Adrenal gland (tissue), 12 donors: ENCODE data around the gene SOCS3. TPM values are rescaled to one million over a fixed set of nuclear protein-coding genes. Genes with fewer than 3 reads are reported as not detected.

Experiments used
- DNase-seq, 7 donors: peaks; one replicate each; pipeline ENCODE4 v3.0.0-alpha.2; 2019 to 2020
- H3K27ac ChIP-seq, 5 donors: fragments of 200-600 bp; sonication (generic) in 4 of 5; 1 replicate in 3 of 5; 2 replicates in 2 of 5; pipeline versions ENCODE4 v1.5.1 to v1.8.0; 2016 to 2020; ENCODE audit warnings: mild to moderate bottlenecking in 1 of 5
- H3K27me3 ChIP-seq: fragments of 200-600 bp; 2 replicates; pipeline ENCODE4 v1.8.0; 2021
- H3K36me3 ChIP-seq, 2 donors: fragments of 200-600 bp; replicated peaks in 1 of 2; 1 replicate in 1 of 2; 2 replicates in 1 of 2; pipeline versions ENCODE4 v1.5.1 to v1.8.0; 2018 to 2022
- H3K4me1 ChIP-seq, 2 donors: fragments of 200-600 bp; replicated peaks in 1 of 2; 1 replicate in 1 of 2; 2 replicates in 1 of 2; pipeline versions ENCODE4 v1.5.1 to v1.8.0; 2018 to 2021
- H3K4me3 ChIP-seq, 4 donors: fragments of 200-600 bp; sonication (generic) in 3 of 4; one replicate each; pipeline ENCODE4 v1.5.1; 2016 to 2018
- H3K9me3 ChIP-seq, 3 donors: fragments of 200-600 bp; sonication (generic) in 1 of 3; replicated peaks in 1 of 3; 1 replicate in 2 of 3; 2 replicates in 1 of 3; pipeline versions ENCODE4 v1.5.1 to v1.8.0; 2016 to 2021
- POLR2A ChIP-seq, 2 donors: fragments of 450-650 bp; IDR thresholded peaks; one replicate each; pipeline ENCODE4 v1.6.1; 2017; ENCODE audit warnings: antibody characterized with exemption in 2 of 2, mild to moderate bottlenecking in 2 of 2, moderate library complexity in 1 of 2
- WGBS, 4 donors: extraction: QIAGEN DNeasy Blood & Tissue Kit in 2 of 4; methylation state at CpG; one replicate each; pipeline versions ENCODE4 v1.1.5 to v1.1.7; 2013 to 2017; 5-methylcytosine and 5-hydroxymethylcytosine counted together
- intact Hi-C, 2 donors: fragments of 100-400 bp; cut with DNase I; formaldehyde crosslinking; loops; one replicate each; pipeline versions ENCODE4 v1.14.1 to v1.15.0; 2022 to 2023
- polyA plus RNA-seq, 3 donors: library from polyadenylated mRNA; stranded (reverse); fragments of 200-250 nt in 2 of 3; fragments of 350-450 nt in 1 of 3; fragmentation: Illumina TruSeq in 1 of 3; extraction: RNeasy Lipid Tissue Mini Kit (QIAGEN cat#74804) in 1 of 3; gene quantifications; one replicate each; pipeline ENCODE4 v1.2.3, GENCODE V29; 2013 to 2014
- total RNA-seq, 9 donors: library from RNA; depleted of rRNA in 4 of 9; stranded (reverse); fragments of >200 nt in 4 of 9; fragments of 120-200 nt in 1 of 9; fragmentation: NEBNext Ultra II Directional in 1 of 9; extraction: Animal tissue kit (Norgen Biotek cat#: 25700) in 1 of 9; gene quantifications; one replicate each; pipeline versions ENCODE4 v1.1.0 to v1.2.4, GENCODE V29; 2013 to 2023
- TF ChIP-seq, protein P1 (sequence below), 6 experiments: fragments of 450-650 bp in 4 of 6; fragments of 200-600 bp in 2 of 6; sonication (generic) in 1 of 6; IDR thresholded peaks; 1 replicate in 5 of 6; 2 replicates in 1 of 6; pipeline versions ENCODE4 v1.5.1 to v1.8.0; 2016 to 2021; ENCODE audit warnings: antibody characterized with exemption in 6 of 6, mild to moderate bottlenecking in 2 of 6, moderate library complexity in 1 of 6
- donor health status: healthy with polysubstance abuse.
- donor health status: Bipolar disorder and iron deficiency.
- donor health status: DM: yes; HTN: yes; CAD: no.
- donor health status: DM: no; HTN: no; CAD: no.
- donor health status: DM: no; HTN: no; CAD: no.
- donor health status: DM: yes; HTN: yes; CAD: no.

Gene SOCS3
- total and polyA plus RNA-seq, 12 donors, result 2.4 to 114 (median 39.8) TPM

- H3K9me3 ChIP-seq, result no peaks in the 10 kb centered on the region
- no peak for TF ChIP-seq POLR2A (IDR thresholded peaks at IDR 0.05)
- no peaks in the 10 kb centered on the region for H3K27me3 ChIP-seq
- DNase-seq, result no peak
- intact Hi-C loops, result no loop called here
- peaks cover 0 to 22% of the 10 kb centered on the region in 2 donors for H3K36me3 ChIP-seq
- peak overlapping the region in 4 of 5 donors; percentile 49 to 98 (median 76) for H3K27ac ChIP-seq
- peaks cover 20 to 69% of the 10 kb centered on the region in 2 donors for H3K4me1 ChIP-seq
- WGBS, 4 donors, result 90 to 94% (median 93%) methylated on average over 8 of the region's 8 CpGs
- H3K4me3 ChIP-seq, result peak overlapping the region in 1 of 4 donors; percentile 50
These were observed 6.0 kb downstream of the SOCS3 start for GRCh38 chr17:78353834-78354233.

- peak in 1 of 2 donors; percentile 23 for TF ChIP-seq POLR2A (IDR thresholded peaks at IDR 0.05)
- TF ChIP-seq, protein P1, sequence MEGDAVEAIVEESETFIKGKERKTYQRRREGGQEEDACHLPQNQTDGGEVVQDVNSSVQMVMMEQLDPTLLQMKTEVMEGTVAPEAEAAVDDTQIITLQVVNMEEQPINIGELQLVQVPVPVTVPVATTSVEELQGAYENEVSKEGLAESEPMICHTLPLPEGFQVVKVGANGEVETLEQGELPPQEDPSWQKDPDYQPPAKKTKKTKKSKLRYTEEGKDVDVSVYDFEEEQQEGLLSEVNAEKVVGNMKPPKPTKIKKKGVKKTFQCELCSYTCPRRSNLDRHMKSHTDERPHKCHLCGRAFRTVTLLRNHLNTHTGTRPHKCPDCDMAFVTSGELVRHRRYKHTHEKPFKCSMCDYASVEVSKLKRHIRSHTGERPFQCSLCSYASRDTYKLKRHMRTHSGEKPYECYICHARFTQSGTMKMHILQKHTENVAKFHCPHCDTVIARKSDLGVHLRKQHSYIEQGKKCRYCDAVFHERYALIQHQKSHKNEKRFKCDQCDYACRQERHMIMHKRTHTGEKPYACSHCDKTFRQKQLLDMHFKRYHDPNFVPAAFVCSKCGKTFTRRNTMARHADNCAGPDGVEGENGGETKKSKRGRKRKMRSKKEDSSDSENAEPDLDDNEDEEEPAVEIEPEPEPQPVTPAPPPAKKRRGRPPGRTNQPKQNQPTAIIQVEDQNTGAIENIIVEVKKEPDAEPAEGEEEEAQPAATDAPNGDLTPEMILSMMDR (IDR thresholded peaks at IDR 0.05), result peak in 2 of 6 experiments; percentile 6 to 9
- intact Hi-C loops, result no loop called here
- Histone ChIP-seq H3K27me3 (no peaks in the 10 kb centered on the region), H3K4me1 (peaks cover 20 to 47% of the 10 kb centered on the region in 2 donors), H3K27ac (peak overlapping the region; percentile 5 to 98 (median 60)), H3K36me3 (no peaks in the 10 kb centered on the region), H3K9me3 (no peaks in the 10 kb centered on the region), H3K4me3 (no peak overlapping the region)
- peak; percentile 82 to 99 (median 96) for DNase-seq
- 35 to 51% (median 45%) methylated on average over 2 to 16 of the region's 16 CpGs for WGBS, 4 donors
These were observed 8.3 kb downstream of the SOCS3 start for GRCh38 chr17:78351449-78352006.

DNA sequence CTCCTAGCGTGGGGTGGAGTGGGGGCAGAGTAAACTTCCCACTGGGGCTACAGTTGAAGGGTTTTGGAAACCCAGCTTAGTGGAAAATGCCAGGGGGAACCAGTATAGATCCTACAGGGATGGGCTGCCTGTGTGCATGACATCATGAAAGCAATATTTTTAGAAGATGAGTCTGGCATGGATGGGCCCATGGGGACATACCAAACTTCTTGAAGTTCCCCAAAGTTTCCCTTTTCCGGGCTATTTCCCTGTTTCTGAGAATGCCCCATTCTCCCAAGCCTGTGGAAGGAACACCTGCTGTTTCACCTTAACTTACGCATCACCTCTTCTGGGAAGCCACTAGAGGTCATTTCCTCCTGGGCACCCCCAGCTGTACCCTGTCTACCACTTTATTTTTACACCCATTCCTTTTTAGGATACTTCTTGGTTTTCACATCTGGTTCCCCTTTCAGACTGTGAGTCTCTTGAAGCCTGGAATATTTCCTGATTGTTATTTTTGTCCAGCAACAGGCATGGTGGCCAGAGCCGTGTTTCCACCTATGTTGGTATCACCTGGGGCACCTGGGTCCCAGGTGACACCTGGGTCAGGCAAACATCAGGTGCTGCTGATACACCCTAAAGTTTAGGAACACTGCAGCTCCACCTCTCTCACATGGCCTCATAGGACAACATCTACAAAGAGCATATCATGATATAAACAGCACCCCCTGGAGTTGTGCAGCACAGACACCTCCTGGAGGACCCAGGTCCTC lies 9.8 kb downstream of the SOCS3 start:
- Histone ChIP-seq H3K4me1 (peaks cover 16 to 37% of the 10 kb centered on the region in 2 donors), H3K36me3 (no peaks in the 10 kb centered on the region), H3K27ac (peak overlapping the region in 1 of 5 donors; percentile 25), H3K4me3 (no peak overlapping the region), H3K27me3 (no peaks in the 10 kb centered on the region), H3K9me3 (no peaks in the 10 kb centered on the region)
- TF ChIP-seq, protein P1 (IDR thresholded peaks at IDR 0.05), result no peak
- TF ChIP-seq POLR2A (IDR thresholded peaks at IDR 0.05), result no peak
- 68 to 80% (median 72%) methylated on average over 4 of the region's 4 CpGs for WGBS, 4 donors
- DNase-seq, result no peak
- intact Hi-C loops, result no loop called here

DNA sequence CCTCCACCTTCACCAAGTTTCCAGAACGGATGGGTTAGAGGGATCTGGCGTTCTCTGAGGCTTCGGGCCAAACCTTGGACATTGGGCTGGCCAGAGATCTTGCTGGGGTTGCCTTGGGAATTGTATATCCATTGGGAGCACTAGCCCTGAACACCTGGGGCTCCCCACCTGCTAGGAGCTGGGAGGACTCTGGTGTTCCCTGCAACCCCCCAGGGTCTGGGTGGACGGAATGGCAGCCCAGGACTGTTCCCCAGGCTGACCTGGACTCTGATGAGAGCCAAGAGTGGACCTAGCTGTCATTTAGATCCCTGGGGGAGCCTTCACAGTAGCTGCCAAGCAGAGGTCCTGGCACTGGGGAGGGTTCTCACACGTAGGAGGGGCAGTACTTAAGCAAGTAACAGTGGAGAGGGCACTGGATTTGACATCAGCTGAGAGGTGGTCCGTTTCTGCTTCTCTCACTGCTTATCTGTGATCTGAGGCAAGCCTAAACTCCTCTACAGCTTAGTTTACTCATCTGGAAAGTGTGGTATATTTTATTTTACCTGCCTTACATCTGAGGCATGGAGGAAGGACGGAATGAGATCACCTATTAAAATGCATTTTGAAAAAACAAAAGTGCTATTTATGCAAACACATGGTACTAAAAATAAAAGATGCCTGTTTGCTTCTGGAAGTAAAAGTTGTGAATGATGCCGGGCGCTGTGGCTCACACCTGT lies 11.7 kb downstream of the SOCS3 start:
- Histone ChIP-seq H3K27ac (no peak overlapping the region), H3K9me3 (no peaks in the 10 kb centered on the region), H3K36me3 (no peaks in the 10 kb centered on the region), H3K4me1 (peaks cover 17 to 33% of the 10 kb centered on the region in 2 donors), H3K27me3 (no peaks in the 10 kb centered on the region), H3K4me3 (no peak overlapping the region)
- no peak for DNase-seq
- 67 to 86% (median 80%) methylated on average over 8 to 9 of the region's 9 CpGs for WGBS, 4 donors
- intact Hi-C loops, result no loop called here
- no peak for TF ChIP-seq POLR2A (IDR thresholded peaks at IDR 0.05)
- TF ChIP-seq, protein P1 (IDR thresholded peaks at IDR 0.05), result no peak
